CMK (cell line): Measurements from ENCODE around the gene GRID2.

ENCODE experiments used
- DNase-seq: peaks from one replicate; pipeline ENCODE4 v3.0.0-alpha.2; 2010; ENCODE audit warnings: low read depth

GRID2 gene

GRCh38 chr4:92968556-92968955, 664.8 kb downstream of the GRID2 start:
- no peak for DNase-seq

GRCh38 chr4:92968996-92969395, 665.2 kb downstream of the GRID2 start:
- DNase-seq: no peak

DNA sequence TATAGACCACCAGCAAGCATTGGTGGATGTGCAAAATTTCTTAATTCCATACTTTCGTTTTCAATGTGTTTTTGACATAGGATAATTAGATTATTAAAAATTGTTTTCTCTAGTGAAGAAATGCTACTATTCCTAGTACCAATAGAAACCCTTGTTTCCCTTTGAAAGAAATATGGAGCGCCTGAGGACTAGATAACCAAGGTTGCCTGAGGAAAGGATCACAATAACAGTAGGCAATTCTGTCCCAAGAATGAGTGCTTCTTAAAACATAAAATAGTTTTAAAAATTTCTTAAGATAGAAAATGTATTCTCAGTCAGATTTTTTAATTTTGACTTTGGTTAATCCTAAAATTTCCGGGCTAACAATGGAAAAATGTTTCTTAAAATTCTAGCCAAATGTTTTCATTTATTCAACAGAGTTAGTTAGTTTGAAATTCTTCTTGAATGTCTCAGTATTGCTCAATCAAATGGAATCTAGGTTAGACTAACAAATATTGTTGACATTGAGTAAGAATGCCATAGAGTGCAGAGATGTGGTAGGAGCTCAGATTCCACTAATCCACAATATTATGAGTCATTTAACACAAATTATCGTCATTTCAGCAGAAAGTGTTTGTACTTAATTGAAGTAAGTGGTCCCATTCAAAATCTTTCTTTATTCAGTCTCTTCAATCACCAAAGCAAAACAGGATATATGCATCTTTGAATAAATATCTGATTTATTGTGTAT, 666.0 kb downstream of the GRID2 start:
- no peak for DNase-seq

DNA sequence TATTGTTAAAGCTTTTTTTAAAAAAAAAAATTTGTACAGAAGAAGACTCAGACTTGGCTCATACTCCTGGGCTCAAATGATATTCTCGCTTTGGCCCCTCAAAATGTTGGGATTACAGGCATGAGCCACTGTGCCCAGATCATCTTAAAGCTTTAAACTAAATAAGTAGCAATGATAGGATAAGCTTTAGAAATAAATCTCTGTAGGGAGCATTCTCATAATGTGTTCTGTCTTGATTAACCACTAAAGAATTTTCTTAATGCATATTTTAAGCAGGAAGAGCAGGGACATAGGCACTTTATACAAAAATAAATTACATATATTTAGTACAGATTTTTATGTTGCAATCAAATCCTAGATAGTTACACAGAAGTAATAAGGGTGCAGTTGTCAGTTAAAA, 667.2 kb downstream of the GRID2 start:
- DNase-seq: no peak

GRCh38 chr4:92988301-92988700, 684.5 kb downstream of the GRID2 start:
- DNase-seq: no peak

GRCh38 chr4:92992758-92993157, 689.0 kb downstream of the GRID2 start:
- DNase-seq: no peak

GRCh38 chr4:92994727-92995126, 691.0 kb downstream of the GRID2 start:
- DNase-seq: no peak

DNA sequence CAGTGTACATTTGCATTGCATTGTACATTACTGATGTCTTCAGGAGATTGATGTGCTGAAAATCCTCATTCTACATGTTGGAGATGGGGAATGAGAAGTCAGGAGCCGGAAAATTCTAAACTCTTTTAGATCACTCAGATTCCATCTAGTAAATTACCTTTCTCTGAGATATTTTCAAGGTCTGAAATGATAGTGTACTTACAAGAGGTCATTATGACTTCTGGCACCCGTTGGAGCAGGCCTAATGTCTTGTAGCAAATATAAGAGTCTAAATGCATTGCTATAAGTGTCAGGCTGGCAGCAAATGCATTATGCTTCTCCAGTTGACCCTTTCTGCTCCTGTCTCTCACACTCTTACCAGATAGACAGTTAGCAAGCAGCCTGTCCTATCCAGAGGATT, 692.8 kb downstream of the GRID2 start:
- no peak for DNase-seq

DNA sequence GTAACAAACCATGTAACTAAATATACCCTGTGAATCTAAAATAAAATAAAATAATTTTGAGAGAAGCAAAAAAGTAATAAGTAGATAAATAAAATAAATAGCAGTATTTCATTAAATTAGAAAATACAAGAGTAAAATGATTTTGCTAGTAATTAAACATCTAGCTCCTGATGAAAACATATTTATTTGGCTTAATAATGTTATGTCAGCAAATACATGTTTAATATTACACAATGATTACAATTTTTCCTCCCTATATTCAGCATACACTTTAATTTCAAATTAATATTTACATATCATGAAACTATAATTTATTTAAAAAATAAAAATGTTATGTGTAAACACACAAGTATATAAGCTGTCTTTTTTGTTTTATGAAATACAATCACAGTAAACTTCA, 697.1 kb downstream of the GRID2 start:
- no peak for DNase-seq

GRCh38 chr4:93002240-93002639, 698.5 kb downstream of the GRID2 start:
- no peak for DNase-seq

DNA sequence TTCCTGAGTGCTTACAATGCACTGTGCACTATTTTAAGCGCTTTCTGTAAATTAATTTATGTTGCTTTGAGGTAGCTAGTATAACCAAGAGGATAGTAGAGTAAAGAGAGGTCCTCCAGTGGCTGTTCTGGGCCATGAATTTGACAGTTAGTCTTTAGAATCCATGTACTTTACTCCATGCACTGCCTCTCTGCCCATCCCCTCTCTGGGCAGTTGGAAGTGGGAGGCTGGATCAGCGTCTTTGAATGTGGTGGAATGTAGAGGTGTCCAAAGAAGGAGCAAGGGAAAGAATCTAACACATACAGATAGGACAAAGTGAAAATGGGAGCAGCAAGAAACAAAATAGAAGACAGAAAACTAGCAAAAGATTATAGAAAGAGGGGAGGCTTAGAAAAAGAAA, 712.6 kb downstream of the GRID2 start:
- DNase-seq: no peak

GRCh38 chr4:93018243-93018642, 714.5 kb downstream of the GRID2 start:
- no peak for DNase-seq

DNA sequence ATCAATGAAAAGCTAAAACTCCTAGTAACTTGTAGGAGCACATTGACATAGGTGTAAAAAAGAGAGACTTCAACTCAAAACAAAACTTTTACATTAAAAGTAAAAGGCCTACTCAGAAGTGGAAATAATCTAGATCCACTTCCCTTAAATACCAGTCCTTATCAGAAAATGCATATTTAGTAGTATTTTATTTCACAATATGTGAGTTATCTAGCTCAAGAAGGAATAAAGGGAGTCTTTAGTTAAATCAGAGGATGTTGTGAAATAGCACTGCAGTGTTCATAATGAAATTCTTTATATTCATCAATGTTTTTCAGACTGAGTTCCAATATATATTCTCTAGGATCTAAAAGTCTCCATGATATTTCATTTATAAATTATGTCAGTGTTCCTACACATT, 715.0 kb downstream of the GRID2 start:
- no peak for DNase-seq

- DNase-seq: no peak
Observed at GRCh38 chr4:93029769-93030168, 726.0 kb downstream of the GRID2 start.

DNA sequence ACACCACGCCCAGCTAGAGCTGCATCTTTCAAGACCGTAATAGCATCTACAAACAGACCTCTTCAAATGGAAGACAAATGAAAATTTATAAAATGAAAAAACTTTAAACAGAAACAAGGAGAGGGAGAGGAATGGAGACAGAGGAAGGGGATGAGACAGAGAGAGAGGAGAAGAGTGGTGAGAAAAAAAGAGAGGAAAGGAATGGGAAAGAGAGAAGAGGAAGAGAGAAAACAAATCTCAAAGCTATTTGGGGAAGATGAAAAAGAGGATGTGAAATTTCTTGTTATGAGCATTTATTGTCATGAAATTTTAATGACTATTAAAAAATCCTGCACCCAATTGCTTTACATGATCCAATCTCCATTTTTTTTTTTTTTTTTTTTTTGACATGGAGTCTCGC, 726.9 kb downstream of the GRID2 start:
- no peak for DNase-seq

DNA sequence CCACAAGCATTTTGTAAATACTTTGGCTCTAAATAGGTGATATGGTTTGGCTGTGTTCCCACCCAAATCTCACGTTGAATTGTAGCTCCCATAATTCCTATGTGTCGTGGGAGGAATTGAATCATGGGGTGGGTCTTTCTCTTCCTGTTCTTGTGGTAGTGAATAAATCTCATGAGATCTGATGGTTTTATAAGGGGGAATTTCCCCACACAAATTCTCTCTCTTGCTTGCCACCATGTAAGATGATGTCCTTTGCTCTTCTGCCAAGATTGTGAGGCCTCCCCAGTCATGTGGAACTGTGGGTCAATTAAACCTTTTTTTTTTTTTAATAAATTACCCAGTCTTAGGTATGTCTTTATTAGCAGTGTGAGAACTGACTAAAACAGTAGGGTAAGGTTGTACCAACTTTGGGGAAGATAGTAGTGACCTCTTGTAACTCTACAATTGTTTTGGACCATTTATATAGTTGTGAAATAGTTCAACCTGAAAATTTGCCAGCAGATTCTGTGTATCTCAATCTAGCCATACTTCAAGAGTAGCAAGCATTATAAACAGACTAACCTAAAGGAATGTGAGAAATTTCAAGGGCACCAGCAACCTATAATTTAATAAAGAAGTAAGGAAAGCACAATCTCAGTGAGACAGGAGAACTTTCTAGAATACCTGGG, 727.8 kb downstream of the GRID2 start:
- no peak for DNase-seq

GRCh38 chr4:93042746-93043145, 739.0 kb downstream of the GRID2 start:
- DNase-seq: no peak

- no peak for DNase-seq
Observed at GRCh38 chr4:93053140-93053539, 749.4 kb downstream of the GRID2 start.

DNA sequence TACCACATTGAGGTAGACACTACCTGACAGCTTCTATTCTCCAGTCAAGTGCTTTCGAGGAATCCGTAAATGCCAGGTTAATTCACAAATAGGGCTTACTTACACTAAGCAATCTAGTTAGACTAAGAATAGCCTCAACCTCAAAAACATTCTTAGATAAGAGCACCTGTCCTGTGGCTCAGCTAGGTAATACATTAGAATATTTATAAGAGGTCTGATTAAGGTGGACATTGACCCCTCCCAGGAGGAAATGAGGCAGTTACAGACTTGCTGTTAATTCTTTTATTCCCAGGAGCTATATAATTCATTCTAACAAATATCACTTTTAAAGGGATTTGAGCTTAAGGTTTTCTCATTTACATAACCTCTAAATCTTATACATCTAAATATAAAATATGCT, 758.1 kb downstream of the GRID2 start:
- DNase-seq: no peak

- DNase-seq: no peak
Observed at GRCh38 chr4:93063325-93063724, 759.6 kb downstream of the GRID2 start.

DNA sequence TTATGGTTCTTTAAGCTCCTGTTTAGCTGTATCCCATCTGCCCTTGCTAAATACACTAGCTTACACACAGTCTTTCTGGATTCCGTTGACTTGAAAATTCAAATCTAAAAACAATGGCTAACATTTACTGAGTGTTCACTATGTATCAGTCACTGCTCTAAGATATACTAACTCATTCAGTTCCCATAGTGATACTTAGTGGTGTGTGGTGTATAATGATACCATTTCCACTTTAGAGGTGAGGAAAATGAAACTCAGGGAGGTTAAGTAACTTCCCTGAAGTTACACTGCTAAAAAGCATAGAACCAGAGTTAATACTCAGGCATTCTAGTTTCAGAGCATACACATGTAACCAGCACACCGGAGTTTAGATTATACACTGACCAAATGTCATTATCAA, 762.0 kb downstream of the GRID2 start:
- no peak for DNase-seq

GRCh38 chr4:93066749-93067148, 763.0 kb downstream of the GRID2 start:
- DNase-seq: no peak

DNA sequence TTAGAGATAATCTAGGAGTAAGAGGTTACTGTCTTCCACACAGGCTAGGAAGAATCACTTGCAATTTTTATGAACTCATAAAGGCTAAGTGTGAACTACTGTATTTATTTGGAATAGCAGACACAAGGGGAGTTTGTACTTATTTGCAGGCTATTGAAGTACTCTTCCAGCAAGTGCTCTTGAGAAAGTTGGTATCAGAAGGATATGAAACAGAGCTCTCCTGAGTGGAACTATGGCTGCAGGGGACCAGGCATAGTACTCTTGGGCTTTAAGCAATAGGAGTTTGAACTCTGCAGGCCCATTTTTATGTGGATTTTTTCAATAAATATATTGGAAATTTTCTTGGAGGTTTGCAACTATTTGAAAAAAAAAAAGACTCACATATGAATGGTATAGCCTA, 768.5 kb downstream of the GRID2 start:
- no peak for DNase-seq

DNA sequence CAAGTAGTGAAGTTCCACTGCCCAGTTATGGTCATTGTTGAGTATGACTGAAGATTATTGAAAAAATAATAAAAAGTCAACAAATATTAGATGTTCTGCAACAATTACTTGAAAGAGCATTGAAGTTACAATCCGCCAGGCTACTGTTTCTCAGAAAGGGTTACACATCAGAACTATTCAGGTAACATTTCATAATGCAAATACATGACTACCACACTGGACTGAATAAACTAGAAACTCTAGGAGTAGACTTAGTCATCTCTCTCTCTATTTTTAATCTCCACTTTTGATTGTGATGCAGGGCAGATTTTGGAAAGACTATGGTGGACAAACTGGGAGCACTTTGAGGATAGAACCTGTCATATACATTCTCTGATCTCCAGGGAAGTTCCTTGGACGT, 776.5 kb downstream of the GRID2 start:
- DNase-seq: no peak
